GM13976 (cell line): ENCODE data around the gene IDI2.
A peak's percentile ranks its signal among the peaks of the same experiment; 100 is the strongest.
"Not testable (repeated sequence)": the region's sequence is repeated elsewhere in the genome, so short reads cannot be mapped to it uniquely, and the experiment has no call there.

Source experiments
- DNase-seq: peaks from one replicate; pipeline ENCODE4 v3.0.0; 2012; ENCODE audit warnings: low spot score
- in situ Hi-C: fragments of 300-500 bp; cut with MboI; formaldehyde crosslinking; loops from one replicate; pipeline ENCODE4 v1.12.0; 2022; ENCODE audit warnings: low sequenced_read_pairs, mixed read lengths, inconsistent platforms; ENCODE audit not compliant: unreplicated experiment
- TF ChIP-seq, protein P1 (sequence below): IDR thresholded peaks from 2 replicates; pipeline ENCODE4 v1.5.1; 2012; ENCODE audit warnings: borderline replicate concordance, mild to moderate bottlenecking; ENCODE audit not compliant: insufficient read depth; ENCODE audit errors: extremely low read depth, missing control alignments, control extremely low read depth

Gene IDI2

DNA sequence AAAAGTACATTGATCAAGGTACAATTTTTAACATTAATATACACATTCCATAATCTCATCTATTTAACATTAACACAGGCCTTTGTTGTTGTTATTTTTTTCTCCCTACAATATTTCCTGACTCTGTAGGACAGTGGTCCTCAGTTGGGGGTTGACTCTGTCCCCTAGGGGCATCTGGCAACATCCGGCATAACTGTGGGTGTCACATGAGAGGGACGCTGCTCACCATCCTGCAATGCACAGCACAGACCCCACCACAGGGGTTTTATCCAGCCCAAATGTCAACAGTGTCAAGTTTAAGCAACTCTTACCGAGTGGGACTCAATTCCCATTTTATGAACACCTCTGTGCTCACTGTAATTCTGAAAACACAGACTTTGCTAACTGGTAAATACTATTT is 14.5 kb upstream of the IDI2 start:
- TF ChIP-seq, protein P1, sequence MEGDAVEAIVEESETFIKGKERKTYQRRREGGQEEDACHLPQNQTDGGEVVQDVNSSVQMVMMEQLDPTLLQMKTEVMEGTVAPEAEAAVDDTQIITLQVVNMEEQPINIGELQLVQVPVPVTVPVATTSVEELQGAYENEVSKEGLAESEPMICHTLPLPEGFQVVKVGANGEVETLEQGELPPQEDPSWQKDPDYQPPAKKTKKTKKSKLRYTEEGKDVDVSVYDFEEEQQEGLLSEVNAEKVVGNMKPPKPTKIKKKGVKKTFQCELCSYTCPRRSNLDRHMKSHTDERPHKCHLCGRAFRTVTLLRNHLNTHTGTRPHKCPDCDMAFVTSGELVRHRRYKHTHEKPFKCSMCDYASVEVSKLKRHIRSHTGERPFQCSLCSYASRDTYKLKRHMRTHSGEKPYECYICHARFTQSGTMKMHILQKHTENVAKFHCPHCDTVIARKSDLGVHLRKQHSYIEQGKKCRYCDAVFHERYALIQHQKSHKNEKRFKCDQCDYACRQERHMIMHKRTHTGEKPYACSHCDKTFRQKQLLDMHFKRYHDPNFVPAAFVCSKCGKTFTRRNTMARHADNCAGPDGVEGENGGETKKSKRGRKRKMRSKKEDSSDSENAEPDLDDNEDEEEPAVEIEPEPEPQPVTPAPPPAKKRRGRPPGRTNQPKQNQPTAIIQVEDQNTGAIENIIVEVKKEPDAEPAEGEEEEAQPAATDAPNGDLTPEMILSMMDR = no peak
- DNase-seq = no peak
- in situ Hi-C loops = no loop called here

DNA sequence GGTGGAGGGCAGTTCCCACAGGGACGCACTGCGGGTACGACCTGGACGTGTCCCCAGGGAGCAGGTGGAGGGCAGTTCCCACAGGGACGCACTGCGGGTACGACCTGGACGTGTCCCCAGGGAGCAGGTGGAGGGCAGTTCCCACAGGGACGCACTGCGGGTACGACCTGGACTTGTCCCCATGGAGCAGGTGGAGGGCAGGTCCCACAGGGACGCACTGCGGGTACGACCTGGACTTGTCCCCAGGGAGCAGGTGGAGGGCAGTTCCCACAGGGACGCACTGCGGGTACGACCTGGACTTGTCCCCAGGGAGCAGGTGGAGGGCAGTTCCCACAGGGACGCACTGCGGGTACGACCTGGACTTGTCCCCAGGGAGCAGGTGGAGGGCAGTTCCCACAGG is 13.1 kb upstream of the IDI2 start:
- in situ Hi-C loops, DNase-seq: not testable (repeated sequence)

DNA sequence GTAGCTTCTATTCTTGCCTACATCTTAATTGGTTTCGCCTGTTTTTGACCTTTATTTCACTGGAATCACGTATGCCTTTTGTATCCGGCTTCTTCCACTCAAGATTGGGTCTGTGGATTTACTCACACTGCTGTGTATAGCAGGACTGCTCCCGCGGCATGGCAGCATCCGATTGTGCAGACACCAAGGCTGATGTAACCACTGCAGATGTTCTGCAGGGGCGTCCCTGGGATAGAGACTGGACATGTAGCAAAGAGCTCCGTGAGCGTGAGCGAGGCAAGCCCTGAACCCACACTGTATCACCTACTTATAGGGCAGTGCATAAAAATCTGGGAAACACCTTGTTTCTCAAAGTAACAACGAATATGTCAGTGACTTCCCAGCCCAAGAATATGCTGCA is 11.4 kb upstream of the IDI2 start:
- in situ Hi-C loops = no loop called here
- no peak for DNase-seq
- TF ChIP-seq, protein P1 = no peak

DNA sequence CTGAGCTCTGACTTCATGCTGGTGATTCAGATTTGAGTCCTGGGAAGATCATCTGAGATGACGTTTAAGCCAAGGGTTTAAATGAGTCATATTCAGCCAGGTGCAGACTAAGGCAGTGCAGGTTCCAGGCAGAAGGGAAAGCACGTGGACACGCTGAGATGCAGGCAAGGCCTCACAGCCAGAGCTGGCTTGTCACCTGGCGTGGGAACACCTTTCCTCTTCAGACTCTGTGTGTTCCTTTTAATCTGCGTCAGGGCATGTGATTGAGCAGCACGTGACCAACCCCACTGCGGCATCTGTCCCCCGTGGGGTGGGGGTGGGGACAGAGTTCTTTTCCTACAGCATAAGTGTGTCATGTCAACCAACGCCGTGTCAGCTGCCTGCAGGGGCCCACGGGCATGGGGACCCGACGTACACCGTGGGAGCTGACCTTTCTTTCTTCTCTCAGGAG is 10.7 kb upstream of the IDI2 start:
- in situ Hi-C loops = no loop called here
- DNase-seq = peak; percentile 77
- TF ChIP-seq, protein P1 = no peak

DNA sequence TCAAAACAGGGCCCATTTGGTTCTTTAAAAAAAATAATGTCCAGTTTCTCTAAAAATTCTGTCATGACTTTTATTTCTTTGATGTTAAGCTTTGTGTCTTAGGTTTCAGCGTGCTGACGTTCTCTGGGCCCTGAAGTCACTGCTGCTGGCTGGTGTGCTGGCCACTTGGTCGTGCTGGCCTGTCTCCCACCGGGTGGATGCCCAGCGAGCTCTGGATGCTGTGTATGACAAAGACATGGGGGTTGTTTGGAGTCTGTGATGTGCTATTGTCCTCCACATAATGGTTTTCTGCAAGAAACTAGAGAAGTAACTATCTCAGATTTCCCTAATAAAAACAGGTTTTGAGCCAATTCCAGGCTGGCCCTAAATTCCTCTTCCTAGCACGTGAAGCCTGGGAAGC is 9.5 kb upstream of the IDI2 start:
- TF ChIP-seq, protein P1 = no peak
- DNase-seq = no peak
- in situ Hi-C loops = no loop called here

DNA sequence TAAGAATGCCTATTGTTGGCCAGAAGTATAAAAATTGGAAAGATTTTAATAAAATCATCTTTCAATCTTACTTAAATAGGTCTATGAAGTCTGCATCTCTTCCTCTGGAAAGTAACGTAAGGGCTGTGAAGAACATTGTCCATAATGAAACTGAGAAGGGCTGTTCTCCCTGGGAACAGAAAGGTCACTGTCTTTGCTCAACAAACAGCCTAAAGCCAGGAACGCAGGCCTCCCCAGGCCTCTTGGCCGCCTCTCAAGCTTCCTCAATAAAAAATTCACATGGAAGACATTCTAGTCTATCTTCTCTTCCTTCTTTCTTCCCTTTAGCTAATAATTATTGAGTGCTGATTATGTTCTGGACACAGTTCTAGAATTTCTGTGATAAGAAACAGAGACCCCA is 9.1 kb upstream of the IDI2 start:
- TF ChIP-seq, protein P1 = no peak
- in situ Hi-C loops = no loop called here
- DNase-seq = no peak

DNA sequence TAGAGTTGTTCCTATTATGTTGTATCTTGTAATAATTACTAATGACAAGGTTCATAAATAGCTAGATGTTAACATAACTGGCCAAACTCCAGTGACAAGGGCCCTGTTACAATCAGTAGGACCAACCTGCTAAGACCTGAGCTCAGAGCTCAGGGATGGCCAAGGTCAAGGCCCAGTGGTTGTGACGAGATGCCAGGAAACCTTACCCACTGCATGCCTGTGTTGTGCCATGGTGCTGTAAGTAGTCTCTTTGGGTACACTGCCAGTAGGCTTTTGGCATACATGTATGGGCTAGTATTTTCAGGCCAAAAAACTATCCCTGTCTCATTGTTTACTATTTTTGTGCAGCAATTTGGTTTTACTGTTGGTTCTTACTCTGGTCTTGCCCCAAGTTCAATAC is 7.9 kb upstream of the IDI2 start:
- TF ChIP-seq, protein P1 = no peak
- DNase-seq = no peak
- in situ Hi-C loops = no loop called here
